Measurements from ENCODE around the gene FAM241A.

DNA sequence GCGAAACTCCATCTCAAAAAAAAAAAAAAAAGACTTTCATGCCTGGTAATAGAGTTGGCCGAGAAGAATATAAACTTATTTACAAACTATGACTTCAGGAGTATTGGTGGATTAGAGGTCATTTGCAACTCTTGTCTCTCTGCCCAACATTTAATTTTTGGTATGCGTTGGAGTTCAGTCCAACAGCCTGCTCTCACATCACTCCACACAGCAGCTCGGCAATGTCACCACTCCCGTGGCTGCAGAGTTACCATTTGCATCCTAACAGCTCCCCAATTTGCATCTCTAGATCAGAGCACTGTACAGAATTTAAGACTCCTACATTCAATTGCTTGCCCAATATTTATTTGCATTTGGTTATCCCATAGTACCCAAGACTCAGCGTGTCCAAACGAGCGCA is 45.4 kb downstream of the FAM241A start:
- TF ChIP-seq POLR2A (IDR thresholded peaks at IDR 0.05; ENCODE audit: low read length): no peak
- no peak for TF ChIP-seq GATA1 (IDR thresholded peaks at IDR 0.05; ENCODE audit: low read depth, low read length)
